AG08395 (cell line): ENCODE data around the gene FASTK.
A peak's percentile ranks its signal among the peaks of the same experiment; 100 is the strongest.

Source experiments
- DNase-seq: peaks from one replicate; pipeline ENCODE4 v3.0.0; 2012; ENCODE audit warnings: mixed read lengths, low spot score

The FASTK gene

DNA sequence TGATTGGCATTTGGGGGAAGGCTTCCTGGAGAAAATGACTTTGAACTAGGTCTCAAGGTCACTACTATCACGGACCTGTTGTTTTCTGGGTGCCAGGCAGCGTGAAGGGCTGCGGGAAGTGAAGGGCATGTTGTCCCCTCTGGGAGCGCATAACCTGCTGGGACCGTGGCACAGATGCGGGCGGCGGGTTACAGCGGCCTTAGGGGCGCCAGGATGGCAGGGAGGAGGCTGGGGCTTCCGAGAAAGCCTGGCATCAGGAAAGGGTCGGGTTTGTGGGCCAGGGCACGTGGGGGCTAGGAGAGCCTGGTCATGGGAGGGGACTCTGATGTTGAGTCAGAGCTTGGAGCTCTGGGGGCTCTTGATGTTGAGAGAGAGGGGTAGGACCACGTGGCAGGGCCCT is 15.1 kb downstream of the FASTK start:
- no peak for DNase-seq

DNA sequence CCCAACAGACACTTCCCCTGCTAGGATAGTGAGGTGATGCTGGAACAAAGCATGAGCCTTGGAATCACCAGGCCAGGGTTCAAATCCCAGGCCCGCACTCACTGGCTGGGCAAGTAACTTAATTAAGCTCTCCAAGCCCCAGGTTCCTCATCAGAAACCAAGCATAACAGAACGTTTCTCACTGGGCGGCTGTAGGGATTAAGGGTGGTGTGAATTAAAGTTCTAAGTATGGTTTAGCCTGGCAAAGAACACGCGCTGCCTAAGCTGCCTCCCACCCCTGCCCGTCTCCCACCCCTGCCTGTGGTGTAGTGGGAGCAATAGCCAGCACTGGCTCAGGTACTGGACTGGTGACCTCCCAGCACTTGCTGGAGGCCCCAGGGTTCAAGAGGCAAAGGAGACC is 15.6 kb downstream of the FASTK start:
- no peak for DNase-seq

DNA sequence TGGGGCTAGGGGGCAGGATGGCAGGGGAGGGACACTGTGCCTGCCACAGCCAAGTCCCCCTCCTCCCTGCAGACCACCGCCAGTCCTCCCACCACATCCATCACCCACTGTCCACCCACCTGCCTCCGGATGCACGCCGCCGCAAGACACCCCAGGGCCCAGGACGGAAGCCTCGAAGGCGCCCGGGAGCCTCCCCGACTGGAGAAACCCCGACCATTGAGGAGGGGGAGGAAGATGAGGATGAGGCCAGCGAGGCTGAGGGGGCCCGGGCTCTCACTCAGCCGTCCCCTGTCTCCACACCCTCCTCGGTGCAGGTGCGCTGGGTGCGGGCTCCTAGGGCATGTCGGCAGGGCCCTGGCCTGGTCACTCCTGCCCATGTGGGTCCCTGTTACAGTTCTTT is 16.2 kb downstream of the FASTK start:
- DNase-seq, result no peak

DNA sequence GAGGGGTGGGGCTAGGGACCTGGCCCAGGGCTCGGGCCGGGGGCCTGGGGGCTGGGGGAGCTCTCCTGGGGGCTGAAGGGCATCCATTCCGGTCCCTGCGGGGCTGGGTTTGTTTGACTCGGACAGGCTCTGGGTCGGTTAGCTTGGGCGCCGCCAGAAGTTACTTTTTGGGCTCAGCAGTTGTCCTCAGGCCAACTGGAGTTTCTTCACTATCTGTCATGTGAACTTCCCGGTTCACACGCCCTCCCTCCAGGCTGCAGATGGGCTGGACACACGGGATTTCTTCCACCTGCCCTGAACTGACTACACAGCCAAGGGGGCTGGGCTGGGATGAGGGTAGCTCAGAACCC is 17.4 kb downstream of the FASTK start:
- DNase-seq, result peak; percentile 67

DNA sequence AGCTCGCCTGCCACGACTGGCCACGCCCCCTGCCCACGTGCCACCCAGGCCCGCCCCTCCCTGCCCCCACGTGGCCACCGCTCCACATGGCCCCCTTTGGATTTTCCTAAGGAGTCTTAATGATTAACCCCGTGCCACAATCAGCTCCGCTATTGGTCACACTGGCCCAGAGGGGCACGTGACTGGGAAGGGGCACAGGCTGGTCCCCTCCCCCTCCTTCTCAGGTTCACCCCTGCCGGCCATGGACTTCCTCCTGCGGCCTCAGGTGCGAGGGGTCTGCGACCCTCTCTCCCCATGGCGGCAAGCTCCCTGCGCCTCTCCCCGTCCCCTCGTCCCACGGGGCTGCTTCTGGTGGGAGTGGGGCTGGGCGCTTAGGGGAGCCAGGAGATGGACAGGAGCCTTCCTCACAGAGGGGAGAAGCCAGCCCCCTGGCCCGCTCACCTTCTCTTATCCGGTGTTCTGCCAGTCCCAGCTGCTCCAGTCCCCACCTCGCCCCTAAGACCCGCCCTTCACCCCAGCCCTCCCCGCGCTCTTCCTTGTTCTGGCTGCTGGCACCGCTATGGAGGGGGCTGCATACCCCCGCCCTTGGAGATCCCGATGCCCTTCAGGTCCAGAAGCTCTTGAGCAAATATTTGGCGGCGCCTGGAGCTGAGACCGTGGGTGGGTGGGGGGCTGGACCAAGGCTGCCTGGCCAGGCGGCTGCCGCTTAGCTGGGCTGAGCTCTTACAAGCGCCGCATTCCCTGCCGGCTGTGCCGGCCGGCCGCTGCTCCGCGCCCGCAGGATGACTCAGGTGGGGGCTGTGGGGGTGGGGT is 18.0 kb downstream of the FASTK start:
- peak; percentile 71 for DNase-seq

DNA sequence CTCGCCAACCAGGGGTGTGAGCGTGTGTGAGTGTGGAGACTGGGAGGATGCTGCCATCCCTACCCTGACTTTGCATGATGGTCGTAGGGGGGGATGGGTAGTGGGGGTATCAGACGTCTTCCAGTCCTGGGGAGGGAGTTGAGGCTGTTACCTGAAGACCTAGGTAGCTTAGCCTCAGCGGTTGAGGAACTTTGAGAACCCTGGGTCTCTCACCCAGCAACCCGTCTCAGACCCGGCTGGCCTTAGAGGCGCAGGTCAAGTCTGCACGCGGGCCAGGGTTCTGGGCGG is 18.6 kb downstream of the FASTK start:
- DNase-seq, result no peak

DNA sequence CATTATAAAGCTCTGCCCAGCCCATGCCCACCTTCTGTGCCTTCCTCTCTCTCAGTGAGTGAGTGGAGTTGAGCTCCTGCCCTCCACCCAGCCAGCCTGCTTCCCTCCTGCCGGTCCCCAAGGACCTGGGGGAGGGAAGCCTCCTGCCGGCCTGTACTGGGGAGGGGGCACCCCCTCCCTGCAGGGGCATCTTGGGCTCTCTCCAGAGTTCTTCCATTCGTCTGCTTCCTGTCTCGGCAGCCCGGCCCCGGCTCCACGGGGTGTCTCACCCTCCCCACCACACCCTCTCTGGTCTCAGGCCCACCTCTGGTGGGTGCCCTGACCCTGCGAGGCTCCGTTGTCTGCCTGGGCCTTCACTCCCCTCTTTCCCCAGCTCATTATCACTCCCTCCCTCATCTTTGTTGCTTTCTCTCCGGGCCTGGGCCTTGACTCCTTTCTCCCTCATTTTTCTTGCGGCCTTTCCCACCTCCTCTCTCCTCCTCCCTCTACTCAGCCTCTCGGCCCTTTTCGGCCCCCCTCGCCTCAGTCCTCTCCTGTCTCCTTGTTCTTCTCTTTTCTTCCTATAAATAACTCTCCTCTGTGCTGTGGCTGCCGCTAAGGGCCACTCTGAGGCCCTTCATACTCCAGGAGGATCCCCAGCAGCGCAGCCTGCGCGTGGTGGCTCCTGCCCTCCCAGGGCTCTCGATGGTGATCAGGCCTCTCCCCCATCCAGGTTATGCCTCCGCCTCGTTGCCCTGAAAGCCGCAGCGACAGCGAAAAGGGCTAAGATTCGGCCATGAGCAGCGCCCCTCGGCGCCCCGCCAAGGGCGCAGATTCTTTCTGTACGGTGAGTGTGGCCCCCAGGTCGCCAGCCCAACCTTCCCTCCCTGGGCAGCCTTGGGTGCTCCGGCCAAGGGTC is 19.1 kb downstream of the FASTK start:
- no peak for DNase-seq

DNA sequence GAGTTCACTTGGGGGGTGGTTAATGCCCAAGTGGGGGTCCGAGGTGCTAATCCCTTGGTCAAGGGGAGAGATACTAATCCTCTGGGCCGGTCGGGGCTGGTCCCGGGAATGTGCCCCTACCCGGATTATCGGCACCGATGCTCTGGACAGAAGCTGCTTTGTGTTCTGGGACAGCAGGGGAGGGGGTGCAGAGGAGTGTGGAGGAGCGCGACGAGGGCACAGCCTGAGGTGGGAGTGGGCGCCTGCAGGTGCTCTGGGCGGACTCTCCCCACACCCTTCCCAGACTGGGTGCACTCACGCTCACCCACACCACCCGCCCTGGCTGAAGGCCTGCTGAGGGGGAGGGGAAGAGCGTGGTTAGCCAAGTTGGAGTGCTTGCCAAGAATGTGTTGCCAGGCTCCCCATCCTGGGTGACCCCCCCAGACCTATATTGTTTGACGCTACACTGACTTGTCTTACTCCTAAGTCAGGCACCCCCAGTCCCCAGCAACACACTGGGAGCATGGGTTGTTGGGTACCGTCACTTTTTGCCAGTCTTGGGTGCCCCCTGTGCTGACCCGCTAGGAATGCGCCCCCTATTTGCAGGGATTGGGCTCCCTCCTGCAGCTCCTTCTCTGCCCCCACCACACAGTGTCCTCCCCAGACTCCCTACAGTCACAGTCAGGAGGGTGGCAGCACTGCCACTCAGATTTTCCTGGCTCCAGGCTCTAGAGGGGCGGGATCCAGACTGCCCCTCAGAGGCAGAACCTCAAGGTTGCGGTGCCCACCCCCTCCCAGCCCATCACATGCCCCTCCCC is 20.0 kb downstream of the FASTK start:
- peak; percentile 32 for DNase-seq

DNA sequence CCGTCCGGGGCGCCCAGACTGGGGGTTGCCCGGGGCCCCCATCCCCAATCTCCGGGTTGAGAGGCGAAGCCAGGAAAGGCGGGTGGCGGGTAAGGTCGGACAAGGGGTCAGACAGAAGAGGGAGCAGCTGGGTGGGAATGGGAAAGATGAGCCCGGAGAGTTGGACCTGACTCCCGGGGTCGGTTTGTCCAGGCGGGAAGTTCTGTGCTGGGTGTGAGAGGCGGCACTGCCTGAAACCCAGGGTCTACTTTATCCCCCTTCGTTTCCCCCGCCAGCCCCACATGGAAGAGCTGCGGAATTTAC is 20.5 kb downstream of the FASTK start:
- no peak for DNase-seq

DNA sequence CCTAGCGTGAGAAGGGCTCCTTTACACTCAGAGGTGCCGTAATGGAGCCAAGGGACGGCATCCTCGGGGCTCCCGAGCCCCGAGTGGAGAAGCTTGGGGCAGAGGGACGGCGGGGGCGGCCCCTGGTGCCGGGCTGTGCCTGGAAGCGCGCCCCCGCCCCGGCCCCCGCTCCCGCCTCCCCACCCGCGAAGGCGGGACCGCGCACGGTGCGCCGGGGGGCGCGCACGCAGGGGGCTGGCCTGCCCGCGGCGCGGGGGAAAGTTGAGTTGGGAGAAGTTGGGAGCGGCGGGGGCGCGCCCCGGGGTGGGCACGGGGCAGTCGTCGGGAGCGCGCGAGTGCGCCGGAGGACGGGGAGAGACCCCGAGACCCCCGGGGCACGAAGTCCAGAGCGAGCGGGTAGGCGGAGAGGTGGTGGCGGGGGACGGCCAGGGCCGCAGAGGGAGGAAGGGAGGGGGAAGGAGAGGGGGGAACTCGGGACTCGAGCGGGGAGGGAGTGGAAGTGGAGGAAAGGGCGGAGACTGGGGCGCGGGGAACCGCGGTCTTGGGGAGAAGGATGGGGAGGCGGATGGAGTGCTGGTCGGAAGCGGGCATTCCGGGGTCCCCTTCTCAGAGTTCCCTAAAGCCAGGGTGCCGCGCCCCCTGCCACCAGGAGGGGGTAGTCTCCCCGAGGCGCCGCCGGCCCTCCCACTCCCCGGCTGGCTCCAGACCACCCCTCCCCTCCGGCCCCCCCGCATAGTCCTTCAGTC is 21.1 kb downstream of the FASTK start, which contains the start of gene SLC4A2:
SLC4A2 (plus strand) TSS at position 223 of the 746 bp plus-strand sequence. CDS start 2,399 bp downstream, outside the sequence.
- peak; percentile 90 for DNase-seq

DNA sequence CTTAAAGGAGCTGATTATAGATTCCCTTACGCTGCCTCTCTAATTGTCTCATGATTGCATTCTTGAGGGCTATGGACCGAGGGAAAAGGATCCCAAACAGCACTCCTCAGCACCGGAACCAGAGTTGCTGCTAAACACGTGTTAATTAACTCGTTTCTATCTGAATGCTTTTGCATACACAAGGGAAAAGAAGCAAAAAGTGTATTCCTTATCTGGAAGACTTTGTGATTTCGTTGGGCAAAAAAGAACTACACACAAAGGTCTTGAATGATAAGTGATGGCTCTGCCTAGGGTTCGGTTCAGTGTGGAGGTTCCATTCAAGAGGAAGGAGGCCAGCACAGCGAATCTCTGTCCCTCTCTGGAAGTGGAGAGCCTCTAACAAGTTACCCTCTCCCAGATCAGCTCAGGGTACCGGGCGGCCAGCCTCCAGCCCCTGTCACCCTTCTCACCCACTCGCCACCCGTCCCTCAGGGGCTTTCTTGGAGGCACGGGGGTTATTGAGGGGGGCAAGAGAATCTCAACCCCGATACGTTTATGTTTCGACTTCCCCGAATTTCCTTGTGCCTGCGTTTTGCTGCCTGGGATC is 21.7 kb downstream of the FASTK start:
- DNase-seq, result no peak

DNA sequence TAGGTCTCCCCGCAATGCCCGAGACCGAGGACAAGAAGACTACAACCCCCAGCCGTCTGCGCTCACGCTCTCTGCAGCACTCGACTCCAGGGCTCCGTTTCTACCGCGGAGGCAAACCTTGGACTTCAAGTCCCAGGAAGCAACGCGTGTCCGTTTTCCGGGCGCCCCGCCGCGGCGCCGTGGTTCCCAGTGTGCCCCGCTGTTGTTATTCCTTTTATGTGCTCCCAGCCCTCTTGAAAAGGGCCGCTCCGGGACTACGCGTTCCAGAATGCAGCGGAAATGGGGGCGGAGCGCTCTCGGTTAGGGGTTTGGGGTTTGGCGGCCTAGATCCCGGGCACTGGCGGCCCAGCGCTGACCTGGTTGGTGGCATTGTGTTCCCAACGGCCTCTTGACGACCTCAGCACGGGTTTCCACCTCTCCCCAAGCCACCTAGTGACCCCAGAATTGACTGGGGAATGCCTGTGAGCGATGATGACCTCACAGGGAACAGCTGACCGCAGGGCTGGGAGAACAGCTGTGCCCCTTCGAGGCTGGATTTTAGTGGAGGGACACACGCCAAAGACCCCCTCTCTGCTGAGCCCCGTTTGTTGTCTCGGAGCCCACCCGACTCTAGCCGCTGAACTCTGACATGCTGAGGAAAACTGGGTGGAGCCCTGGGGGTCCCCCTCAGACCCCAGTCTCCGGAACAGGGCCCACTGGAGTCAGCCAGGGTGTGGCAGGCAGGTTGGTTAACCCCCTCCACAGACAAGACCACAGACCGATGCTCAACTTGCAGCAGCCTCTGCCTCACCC is 22.4 kb downstream of the FASTK start:
- peak; percentile 99 for DNase-seq

DNA sequence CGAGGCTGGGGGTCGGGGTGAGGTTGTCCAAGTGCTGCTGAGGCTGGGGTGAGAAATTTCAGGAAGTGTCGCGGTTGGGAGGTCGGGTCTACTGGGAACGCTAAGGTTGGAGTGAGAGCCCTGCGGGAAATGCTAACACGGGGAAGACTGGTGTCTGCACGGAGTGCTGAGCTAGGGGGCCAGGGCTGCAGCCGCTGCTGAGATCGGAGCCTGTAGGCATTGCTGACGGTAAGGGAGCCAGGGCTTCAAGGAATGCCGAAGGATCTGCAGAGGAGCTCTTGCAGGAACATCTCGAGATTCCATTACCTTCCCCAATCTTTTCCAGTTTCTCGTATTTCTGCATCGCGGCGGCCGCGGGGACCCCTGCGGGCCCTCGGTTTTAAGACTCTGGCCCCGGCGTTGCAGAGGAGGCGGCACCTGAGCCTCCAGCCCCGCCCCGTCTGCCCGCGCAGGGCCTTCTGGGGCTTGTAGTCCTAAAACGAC is 23.1 kb downstream of the FASTK start, which contains the start of gene CDK5:
CDK5 (minus strand) TSS at position 392 of the 483 bp plus-strand sequence; CDS start at position 343, 49 bp downstream.
- DNase-seq, result peak; percentile 36

DNA sequence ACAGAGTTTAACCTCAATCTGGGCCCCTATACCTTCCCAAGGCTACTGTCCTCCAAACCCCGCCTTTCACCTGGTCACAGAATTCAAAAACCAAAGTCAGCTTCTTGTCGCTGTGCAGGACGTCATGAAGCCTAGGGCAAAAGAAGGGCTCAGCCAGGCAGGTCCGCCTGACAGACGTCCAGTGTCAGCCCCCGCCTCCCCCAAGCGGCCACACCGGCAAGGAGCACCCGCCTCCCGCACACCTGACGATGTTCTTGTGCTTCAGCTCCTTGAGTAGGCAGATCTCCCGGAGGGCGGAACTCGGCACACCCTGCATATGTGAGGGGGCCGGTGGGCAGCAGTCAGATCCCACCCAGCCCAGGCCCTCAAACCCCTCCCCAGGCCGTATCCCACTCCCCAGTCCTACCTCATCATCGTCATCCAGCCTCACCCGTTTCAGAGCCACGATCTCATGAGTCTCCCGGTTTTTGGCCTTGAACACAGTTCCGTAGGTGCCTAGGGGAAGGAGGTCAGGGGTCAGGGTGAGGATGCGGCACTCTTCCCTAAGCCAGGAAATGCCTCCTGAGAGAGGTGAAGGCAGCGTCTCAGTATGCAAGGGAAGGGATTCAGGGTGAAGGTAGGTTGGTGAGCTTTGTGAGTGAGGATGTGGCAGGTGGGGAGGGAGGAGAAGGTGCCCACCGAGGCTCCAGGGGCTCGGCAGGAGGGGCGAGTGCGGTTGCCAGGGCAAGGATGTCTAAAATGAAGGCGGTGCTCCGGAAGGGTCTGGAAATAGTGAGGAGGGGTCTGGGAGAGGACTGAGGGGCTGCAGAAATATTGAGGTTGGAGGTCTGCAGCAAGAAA is 23.7 kb downstream of the FASTK start:
- no peak for DNase-seq

DNA sequence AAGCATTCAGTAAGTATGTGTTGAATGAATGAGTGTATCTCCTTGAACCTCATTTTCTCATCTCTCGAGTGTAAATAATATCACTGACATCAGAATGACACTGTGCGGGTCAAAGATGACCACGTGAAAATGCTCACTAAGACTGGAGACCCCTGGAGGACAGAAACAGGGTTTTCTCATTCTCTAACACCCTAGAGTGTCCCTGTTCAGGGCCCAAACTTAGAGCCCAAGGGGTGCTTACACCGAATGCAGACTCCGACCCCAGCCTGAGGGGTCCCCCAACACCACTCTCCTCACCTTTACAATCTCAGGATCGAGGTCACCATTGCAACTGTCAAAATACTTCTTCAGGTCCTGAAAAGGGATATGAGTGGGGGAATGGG is 24.3 kb downstream of the FASTK start:
- no peak for DNase-seq

DNA sequence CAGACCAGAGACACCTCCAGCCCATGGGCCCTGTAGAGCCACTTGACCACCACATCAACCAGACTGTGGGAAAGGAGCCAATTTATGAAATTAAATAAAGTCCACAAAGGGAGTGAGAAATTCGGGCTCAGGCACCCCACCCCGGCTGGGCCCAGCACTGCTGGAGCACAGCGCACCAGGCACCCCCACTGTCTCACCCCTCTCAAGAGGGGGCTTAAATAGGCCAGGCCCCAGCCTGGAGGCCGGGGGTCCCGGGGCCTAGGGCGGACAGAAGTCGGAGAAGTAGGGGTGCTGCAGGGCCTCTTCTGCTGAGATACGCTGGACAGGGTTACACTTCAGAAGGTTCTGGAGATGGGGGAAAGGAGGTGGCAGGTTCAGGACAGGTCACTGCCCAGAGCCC is 26.9 kb downstream of the FASTK start:
- DNase-seq, result no peak

DNA sequence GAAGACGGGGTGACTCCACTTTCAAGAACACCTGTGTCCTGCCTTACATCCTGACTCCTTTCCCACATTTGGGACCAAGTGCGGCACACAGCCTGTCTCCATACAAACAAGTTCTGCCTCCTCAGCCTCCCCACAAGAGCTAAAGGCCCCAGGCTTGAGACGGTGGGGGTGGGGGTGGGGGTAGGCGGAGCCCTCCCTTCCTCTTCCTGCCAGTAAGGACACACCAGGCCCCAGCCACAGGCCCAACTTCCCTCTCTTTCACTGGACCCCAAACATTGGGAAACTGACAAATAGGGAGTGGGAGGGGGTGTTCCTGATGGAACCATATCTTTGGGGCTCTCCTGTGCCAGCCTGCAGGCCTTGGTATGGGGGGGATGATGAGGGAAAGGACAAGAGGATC is 27.5 kb downstream of the FASTK start:
- no peak for DNase-seq

DNA sequence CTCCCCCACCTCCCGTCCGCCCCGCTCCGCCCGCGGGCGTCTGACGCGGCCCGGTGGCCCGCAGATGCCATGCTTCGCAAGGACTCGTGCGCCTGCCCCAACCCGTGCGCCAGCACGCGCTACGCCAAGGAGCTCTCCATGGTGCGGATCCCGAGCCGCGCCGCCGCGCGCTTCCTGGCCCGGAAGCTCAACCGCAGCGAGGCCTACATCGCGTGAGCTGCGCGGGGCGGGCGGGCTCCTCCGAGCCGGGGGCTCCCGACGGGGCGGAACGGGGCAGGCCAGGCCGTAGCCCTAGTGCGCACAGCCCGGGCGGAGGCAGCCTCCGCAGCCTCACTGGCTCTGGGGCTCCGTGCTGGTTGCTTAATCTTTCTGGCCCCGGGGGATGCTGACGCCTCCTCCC is 29.5 kb downstream of the FASTK start:
- peak; percentile 70 for DNase-seq

DNA sequence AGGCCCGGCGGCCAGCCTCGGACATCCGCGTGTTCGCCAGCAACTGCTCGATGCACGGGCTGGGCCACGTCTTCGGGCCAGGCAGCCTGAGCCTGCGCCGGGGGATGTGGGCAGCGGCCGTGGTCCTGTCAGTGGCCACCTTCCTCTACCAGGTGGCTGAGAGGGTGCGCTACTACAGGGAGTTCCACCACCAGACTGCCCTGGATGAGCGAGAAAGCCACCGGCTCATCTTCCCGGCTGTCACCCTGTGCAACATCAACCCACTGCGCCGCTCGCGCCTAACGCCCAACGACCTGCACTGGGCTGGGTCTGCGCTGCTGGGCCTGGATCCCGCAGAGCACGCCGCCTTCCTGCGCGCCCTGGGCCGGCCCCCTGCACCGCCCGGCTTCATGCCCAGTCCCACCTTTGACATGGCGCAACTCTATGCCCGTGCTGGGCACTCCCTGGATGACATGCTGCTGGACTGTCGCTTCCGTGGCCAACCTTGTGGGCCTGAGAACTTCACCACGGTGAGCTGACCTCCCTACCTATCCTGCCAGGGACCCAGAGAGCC is 31.6 kb downstream of the FASTK start:
- DNase-seq, result no peak
